PC-3 (cell line): ENCODE measurements around the gene TIMM21. TPM values are rescaled to one million over a fixed set of nuclear protein-coding genes. Genes with fewer than 3 reads are reported as not detected.

Source experiments
- ATAC-seq: fragments of 200-7000 bp; cut with Tn5 transposase; 2 replicates; pipeline ENCODE4 v1.9.1; 2020; ENCODE audit warnings: mild to moderate bottlenecking, moderate library complexity
- BruUV-seq: library from RNA; stranded (reverse); fragments of 400-500 nt; replicated peaks from 2 replicates; lab custom pipeline; 2021; lab: Mats Ljungman, UMichigan
- CTCF ChIA-PET: fragments of 300-600 bp; sonication (Branson Sonifier 250); formaldehyde crosslinking; loops from one replicate; lab custom pipeline; 2022; ENCODE audit warnings: antibody characterized with exemption; lab: Charles Lee
- POLR2A ChIA-PET: fragments of 300-600 bp; sonication (Branson Sonifier 250); formaldehyde crosslinking; loops from one replicate; lab custom pipeline; 2022; ENCODE audit warnings: antibody characterized with exemption; ENCODE audit not compliant: unreplicated experiment; lab: Charles Lee
- DNase-seq: peaks from one replicate; pipeline ENCODE4 v3.0.0-alpha.2; 2015
- H2AFZ ChIP-seq: fragments of 300-600 bp; sonication (generic); 2 replicates; pipeline ENCODE4 v1.6.0; 2016; ENCODE audit warnings: antibody characterized with exemption, low read length
- H3F3A ChIP-seq: fragments of 300-600 bp; sonication (generic); one replicate; pipeline ENCODE4 v1.6.0; 2017; ENCODE audit warnings: antibody characterized with exemption, low read length, control low read depth, mild to moderate bottlenecking; ENCODE audit not compliant: unreplicated experiment
- H3K27ac ChIP-seq: fragments of 300-600 bp; sonication (generic); 2 replicates; pipeline ENCODE4 v1.5.1; 2016; ENCODE audit warnings: mild to moderate bottlenecking, low read length
- H3K27me3 ChIP-seq: fragments of 300-600 bp; sonication (generic); 2 replicates; pipeline ENCODE4 v1.6.1; 2016; ENCODE audit warnings: low read length, mixed read lengths
- H3K36me3 ChIP-seq: fragments of 300-600 bp; sonication (generic); 2 replicates; pipeline ENCODE4 v1.6.1; 2016; ENCODE audit warnings: low read depth, mixed run types, low read length, mixed read lengths
- H3K4me1 ChIP-seq: fragments of 300-600 bp; sonication (generic); 2 replicates; pipeline ENCODE4 v1.5.1; 2016; ENCODE audit warnings: low read length; ENCODE audit not compliant: insufficient read depth
- H3K4me2 ChIP-seq: fragments of 300-600 bp; sonication (generic); 2 replicates; pipeline ENCODE4 v1.6.0; 2016; ENCODE audit warnings: low read length
- H3K4me3 ChIP-seq: fragments of 300-600 bp; sonication (generic); 2 replicates; pipeline ENCODE4 v1.5.1; 2016; ENCODE audit warnings: mild to moderate bottlenecking, low read length, mixed read lengths
- H3K79me2 ChIP-seq: fragments of 300-600 bp; sonication (generic); 2 replicates; pipeline ENCODE4 v1.6.1; 2017; ENCODE audit warnings: low read length, mixed read lengths
- H3K9ac ChIP-seq: fragments of 300-600 bp; sonication (generic); 2 replicates; pipeline ENCODE4 v1.6.0; 2016; ENCODE audit warnings: mild to moderate bottlenecking, low read length
- H3K9me2 ChIP-seq: fragments of 300-600 bp; sonication (generic); replicated peaks from 2 replicates; pipeline ENCODE4 v1.6.1; 2016; ENCODE audit warnings: mixed run types, low read length, mixed read lengths
- H3K9me3 ChIP-seq: fragments of 300-600 bp; sonication (generic); 2 replicates; pipeline ENCODE4 v1.6.1; 2016; ENCODE audit warnings: low read length, mixed read lengths
- H4K20me1 ChIP-seq: fragments of 300-600 bp; sonication (generic); 2 replicates; pipeline ENCODE4 v1.6.1; 2016; ENCODE audit warnings: low read length, mixed read lengths
- EZH2 ChIP-seq: fragments of 300-600 bp; sonication (generic); IDR thresholded peaks from one replicate; pipeline ENCODE4 v1.6.1; 2017; ENCODE audit warnings: antibody characterized with exemption, mild to moderate bottlenecking, low read length; ENCODE audit not compliant: unreplicated experiment
- EZH2phosphoT487 ChIP-seq: fragments of 300-600 bp; sonication (generic); IDR thresholded peaks from 2 replicates; pipeline ENCODE4 v1.6.1; 2018; ENCODE audit warnings: mild to moderate bottlenecking, antibody characterized with exemption, low read length, borderline replicate concordance
- intact Hi-C: fragments of 100-400 bp; cut with micrococcal nuclease; formaldehyde crosslinking; loops from 2 replicates; pipeline ENCODE4 v1.9.0; 2023
- total RNA-seq: library from RNA; depleted of rRNA; stranded (reverse); fragments of >200 nt; gene quantifications from 2 replicates; pipeline ENCODE4 v1.2.3, GENCODE V29; 2014
- TF ChIP-seq, protein P1 (sequence below): fragments of 300-600 bp; sonication (generic); conservative IDR thresholded peaks from 2 replicates; pipeline ENCODE4 v1.5.1; 2017; ENCODE audit warnings: antibody characterized with exemption, low read depth, mild to moderate bottlenecking, low read length

Gene TIMM21
- total RNA-seq, 1 experiment from 2014 or later, result 120 TPM

DNA sequence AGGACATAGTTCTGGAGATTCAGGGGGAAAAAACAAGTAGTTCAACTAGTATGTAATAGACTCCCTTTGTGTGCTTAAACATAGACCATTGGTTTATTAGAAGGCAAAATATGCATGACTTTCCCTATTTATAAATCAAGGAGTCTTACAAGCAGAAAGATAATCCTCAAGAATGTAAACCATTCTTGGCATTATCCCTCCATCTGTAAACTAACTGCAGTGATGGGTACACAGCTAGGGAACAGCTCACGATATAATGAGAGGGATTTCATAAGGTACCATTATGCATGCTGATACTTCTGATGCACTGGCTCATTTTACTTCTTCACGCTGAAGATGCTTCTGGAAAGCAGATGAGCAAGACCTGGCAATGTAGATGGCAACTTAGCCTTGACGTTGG, 1.6 kb upstream of the TIMM21 start:
- Histone ChIP-seq H3K4me3 (peak overlapping the region; percentile 91), H3K9ac (no peak overlapping the region; the same call in 1 of the 2 replicates)

DNA sequence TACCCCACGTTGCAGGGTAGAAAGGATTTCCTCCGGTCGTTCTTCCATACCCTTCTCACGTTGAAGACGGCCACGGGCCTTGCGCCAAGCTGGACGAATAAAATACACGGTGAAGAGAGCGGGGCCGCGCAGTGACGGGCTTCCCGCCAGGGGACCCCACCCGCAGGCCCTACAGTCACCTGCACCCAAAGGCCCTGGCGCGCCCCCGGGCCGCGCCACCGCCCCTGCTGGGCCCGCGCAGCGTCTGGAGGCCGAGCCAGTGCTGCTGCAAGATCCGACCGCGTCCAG, 888 bp upstream of the TIMM21 start:
- H4K20me1 ChIP-seq, result no peaks in the 10 kb centered on the region; the same call in 1 of the 2 replicates
- no peaks in the 10 kb centered on the region for H3F3A ChIP-seq
- no peak for DNase-seq
- no peaks in the 10 kb centered on the region for H3K9me3 ChIP-seq
- ChIA-PET POLR2A (no interaction called here), CTCF (no interaction called here)
- no TSS peak for BruUV-seq
- H3K9me2 ChIP-seq, result no peaks in the 10 kb centered on the region
- peaks cover 20% of the 10 kb centered on the region; the same call in 1 of the 2 replicates for H3K4me1 ChIP-seq
- TF ChIP-seq, protein P1, sequence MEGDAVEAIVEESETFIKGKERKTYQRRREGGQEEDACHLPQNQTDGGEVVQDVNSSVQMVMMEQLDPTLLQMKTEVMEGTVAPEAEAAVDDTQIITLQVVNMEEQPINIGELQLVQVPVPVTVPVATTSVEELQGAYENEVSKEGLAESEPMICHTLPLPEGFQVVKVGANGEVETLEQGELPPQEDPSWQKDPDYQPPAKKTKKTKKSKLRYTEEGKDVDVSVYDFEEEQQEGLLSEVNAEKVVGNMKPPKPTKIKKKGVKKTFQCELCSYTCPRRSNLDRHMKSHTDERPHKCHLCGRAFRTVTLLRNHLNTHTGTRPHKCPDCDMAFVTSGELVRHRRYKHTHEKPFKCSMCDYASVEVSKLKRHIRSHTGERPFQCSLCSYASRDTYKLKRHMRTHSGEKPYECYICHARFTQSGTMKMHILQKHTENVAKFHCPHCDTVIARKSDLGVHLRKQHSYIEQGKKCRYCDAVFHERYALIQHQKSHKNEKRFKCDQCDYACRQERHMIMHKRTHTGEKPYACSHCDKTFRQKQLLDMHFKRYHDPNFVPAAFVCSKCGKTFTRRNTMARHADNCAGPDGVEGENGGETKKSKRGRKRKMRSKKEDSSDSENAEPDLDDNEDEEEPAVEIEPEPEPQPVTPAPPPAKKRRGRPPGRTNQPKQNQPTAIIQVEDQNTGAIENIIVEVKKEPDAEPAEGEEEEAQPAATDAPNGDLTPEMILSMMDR, result no peak
- TF ChIP-seq EZH2phosphoT487 (no peak), EZH2 (no peak)
- H3K4me2 ChIP-seq, result peak overlapping the region; percentile 98
- H3K9ac ChIP-seq, result peak overlapping the region; percentile 97
- peaks cover 5% of the 10 kb centered on the region; the same call in 1 of the 2 replicates for H3K36me3 ChIP-seq
- H3K79me2 ChIP-seq, result peaks cover 41% of the 10 kb centered on the region
- no peak overlapping the region for H3K27ac ChIP-seq
- intact Hi-C loops, result no loop called here
- H3K27me3 ChIP-seq, result no peaks in the 10 kb centered on the region
- peak overlapping the region; percentile 100 for H2AFZ ChIP-seq
- peak overlapping the region; percentile 91 for H3K4me3 ChIP-seq
- ATAC-seq, result no peak

More for the DNA sequence above, 1.6 kb upstream of the TIMM21 start:
- POLR2A ChIA-PET, result no interaction called here
- Histone ChIP-seq H2AFZ (peak overlapping the region; percentile 100), H3K27me3 (no peaks in the 10 kb centered on the region), H4K20me1 (no peaks in the 10 kb centered on the region; the same call in 1 of the 2 replicates), H3K27ac (no peak overlapping the region), H3K9me2 (no peaks in the 10 kb centered on the region), H3K79me2 (peaks cover 34% of the 10 kb centered on the region), H3K9me3 (no peaks in the 10 kb centered on the region), H3K4me2 (peak overlapping the region; percentile 98), H3K4me1 (peaks cover 20% of the 10 kb centered on the region; the same call in 1 of the 2 replicates), H3K36me3 (peaks cover 5% of the 10 kb centered on the region; the same call in 1 of the 2 replicates), H3F3A (no peaks in the 10 kb centered on the region)
- TF ChIP-seq EZH2 (no peak), EZH2phosphoT487 (no peak)
- TF ChIP-seq, protein P1, result no peak
- intact Hi-C loops, result no loop called here
- DNase-seq, result no peak
- no TSS peak for BruUV-seq
- ATAC-seq, result no peak
- CTCF ChIA-PET, result no interaction called here

DNA sequence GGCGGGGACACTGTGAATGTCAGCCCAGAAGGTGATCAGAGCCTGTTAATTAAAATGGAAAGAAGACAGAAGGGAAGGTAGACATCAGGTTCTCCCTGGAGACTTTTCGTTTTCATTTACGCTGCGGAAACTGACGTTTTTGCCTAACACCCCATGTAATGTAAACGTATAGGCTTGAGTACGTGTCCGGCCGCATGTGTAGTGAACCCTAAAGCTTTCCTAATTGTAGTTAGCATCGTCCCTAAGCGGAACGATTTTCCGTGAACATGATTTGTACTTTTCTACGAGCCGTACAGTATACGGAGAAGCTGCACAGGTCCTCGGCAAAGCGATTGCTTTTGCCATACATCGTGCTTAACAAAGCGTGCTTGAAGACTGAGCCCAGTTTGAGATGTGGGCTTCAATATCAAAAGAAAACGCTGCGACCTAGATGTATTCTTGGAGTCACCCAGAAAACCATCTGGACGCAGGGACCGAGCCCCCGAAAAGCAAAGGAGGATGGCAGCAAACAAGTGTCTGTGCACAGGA, 284 bp downstream of the TIMM21 start:
- peak overlapping the region; percentile 48 for H3K27ac ChIP-seq
- ATAC-seq (no peak), DNase-seq (no peak)
- TF ChIP-seq EZH2 (no peak), EZH2phosphoT487 (no peak)
- TF ChIP-seq, protein P1, result no peak
- peak overlapping the region; percentile 97 for H3K9ac ChIP-seq
- BruUV-seq, result TSS peak; percentile 81
- no peaks in the 10 kb centered on the region for H3K9me2 ChIP-seq
- peaks cover 53% of the 10 kb centered on the region for H3K79me2 ChIP-seq
- H3K36me3 ChIP-seq, result peaks cover 5% of the 10 kb centered on the region; the same call in 1 of the 2 replicates
- H2AFZ ChIP-seq, result peak overlapping the region; percentile 100
- H3K9me3 ChIP-seq, result no peaks in the 10 kb centered on the region
- CTCF ChIA-PET, result no interaction called here
- H3K27me3 ChIP-seq, result no peaks in the 10 kb centered on the region
- intact Hi-C loops, result no loop called here
- no peaks in the 10 kb centered on the region; the same call in 1 of the 2 replicates for H4K20me1 ChIP-seq
- peak overlapping the region; percentile 91 for H3K4me3 ChIP-seq
- H3K4me1 ChIP-seq, result peaks cover 29% of the 10 kb centered on the region; the same call in 1 of the 2 replicates
- no peaks in the 10 kb centered on the region for H3F3A ChIP-seq
- H3K4me2 ChIP-seq, result peak overlapping the region; percentile 98
- POLR2A ChIA-PET, result no interaction called here
